K562 (cell line): Measurements from ENCODE around the gene AGO4. TPM values are rescaled to one million over a fixed set of nuclear protein-coding genes. Genes with fewer than 3 reads are reported as not detected.
A peak's percentile ranks its signal among the peaks of the same experiment; 100 is the strongest.

Source experiments
- CBFA2T2 ChIP-seq: fragments of 450-650 bp; conservative IDR thresholded peaks from 2 replicates; pipeline ENCODE4 v1.6.1; 2017; ENCODE audit warnings: mild to moderate bottlenecking
- EHMT2 ChIP-seq: fragments of 450-650 bp; IDR thresholded peaks from 2 replicates; pipeline ENCODE4 v1.6.1; 2018; ENCODE audit warnings: antibody characterized with exemption
- GTF2E2 ChIP-seq: fragments of 200-800 bp; sonication (Bioruptor generic); IDR thresholded peaks from 2 replicates; pipeline ENCODE4 v1.6.1; 2016; ENCODE audit warnings: missing genetic modification characterization, missing compliant biosample characterization
- MEIS2 ChIP-seq: fragments of 450-650 bp; IDR thresholded peaks from 2 replicates; pipeline ENCODE4 v1.6.1; 2014; ENCODE audit warnings: mild to moderate bottlenecking; ENCODE audit not compliant: partially characterized antibody
- MXI1 ChIP-seq: IDR thresholded peaks from 2 replicates; pipeline ENCODE4 v1.6.1; 2011; ENCODE audit warnings: low read depth, mild to moderate bottlenecking, improper control_type of control experiment, low read length
- MYNN ChIP-seq, 2 experiments: sonication (generic); formaldehyde crosslinking in 1 of 2; IDR thresholded peaks; 2 replicates each; pipeline versions ENCODE4 v1.5.0 to v1.6.1; 2016 to 2020; ENCODE audit warnings: antibody characterized with exemption in 1 of 2, missing genetic modification reagents in 1 of 2
- NUFIP1 ChIP-seq: fragments of 450-650 bp; IDR thresholded peaks from 2 replicates; pipeline ENCODE4 v1.6.1; 2018; ENCODE audit not compliant: partially characterized antibody
- REST ChIP-seq, 2 experiments: fragments of 450-650 bp; formaldehyde crosslinking in 1 of 2; IDR thresholded peaks; 2 replicates each; pipeline versions ENCODE4 v1.4.0 to v1.6.1; 2014 to 2020; ENCODE audit warnings: mild to moderate bottlenecking in 2 of 2, borderline replicate concordance in 1 of 2, low read depth in 1 of 2
- TAL1 ChIP-seq: fragments of 450-650 bp; IDR thresholded peaks from 2 replicates; pipeline ENCODE4 v1.6.1; 2016; ENCODE audit warnings: mild to moderate bottlenecking
- U2AF1 ChIP-seq: fragments of 200-400 bp; formaldehyde crosslinking; optimal IDR thresholded peaks from 2 replicates; pipeline ENCODE3; 2017; ENCODE audit warnings: mild to moderate bottlenecking, low read depth, low read length, moderate library complexity
- ZC3H4 ChIP-seq: sonication (generic); formaldehyde crosslinking; IDR thresholded peaks from 2 replicates; pipeline ENCODE4 v1.9.0; 2021; ENCODE audit warnings: missing genetic modification reagents, borderline replicate concordance
- polyA plus RNA-seq, 8 experiments: library from polyadenylated mRNA; depleted of rRNA in 4 of 8; stranded (reverse) in 5 of 8; unstranded in 3 of 8; fragments of >200 nt; fragmentation: Nextera tagmentation in 2 of 8; fragmentation: Illumina TruSeq in 1 of 8; extraction: Ambion mirVana in 2 of 8; extraction: Trizol in 1 of 8; gene quantifications; 2 replicates each; pipeline versions ENCODE4 v1.2.1 to v1.2.3, GENCODE V29; 2011 to 2014; ENCODE audit warnings: inconsistent platforms in 1 of 8, missing spikeins in 1 of 8
- total RNA-seq, 7 experiments: library from RNA; depleted of rRNA in 6 of 7; stranded (reverse); fragments of >200 nt in 6 of 7; fragmentation: Illumina TruSeq in 2 of 7; extraction: Trizol in 2 of 7; gene quantifications; 2 replicates each; pipeline versions ENCODE4 v1.2.1 to v1.2.3, GENCODE V29; 2011 to 2021; ENCODE audit warnings: low replicate concordance in 1 of 7
- TF ChIP-seq, protein P1 (sequence below): fragments of 200-800 bp; sonication (Bioruptor generic); IDR thresholded peaks from 2 replicates; pipeline ENCODE4 v1.6.1; 2017; ENCODE audit warnings: missing genetic modification characterization, missing compliant biosample characterization
- TF ChIP-seq, protein P2 (sequence below): fragments of 250-450 bp; sonication (Bioruptor Pico); IDR thresholded peaks from 2 replicates; pipeline ENCODE4 v1.4.0; 2020; ENCODE audit warnings: mild to moderate bottlenecking, moderate library complexity
- TF ChIP-seq, protein P3 (sequence below): sonication (generic); IDR thresholded peaks from 2 replicates; pipeline ENCODE4 v1.6.1; 2016

The AGO4 gene
- total and polyA plus RNA-seq, 9 of the 15 experiments (the other 6 are each of a cell fraction or from before 2014, with no cell fraction given) = 1.3 to 10.5 (median 6.5) TPM

- TF ChIP-seq REST (IDR thresholded peaks at IDR 0.05; ENCODE audit: borderline replicate concordance) (peak; percentile 80), REST (CRISPR knock-in tag; IDR thresholded peaks at IDR 0.05; ENCODE audit: low read depth) (0 out of 2 replicates have a peak, but pooled peaks have one; percentile 79), ZC3H4 (CRISPR knock-in tag) (no peak), CBFA2T2 (0 out of 2 replicates have a peak, but pooled peaks have one; percentile 3), NUFIP1 (no peak), EHMT2 (peak; percentile 33; the same call in 1 of the 2 replicates), MXI1 (no peak), GTF2E2 (tag) (no peak), MEIS2 (peak; percentile 85), U2AF1 (no peak), MYNN (IDR thresholded peaks at IDR 0.05) (0 out of 2 replicates have a peak, but pooled peaks have one; percentile 47), MYNN (CRISPR knock-in tag; IDR thresholded peaks at IDR 0.05) (no peak), TAL1 (no peak)
- TF ChIP-seq, protein P1, sequence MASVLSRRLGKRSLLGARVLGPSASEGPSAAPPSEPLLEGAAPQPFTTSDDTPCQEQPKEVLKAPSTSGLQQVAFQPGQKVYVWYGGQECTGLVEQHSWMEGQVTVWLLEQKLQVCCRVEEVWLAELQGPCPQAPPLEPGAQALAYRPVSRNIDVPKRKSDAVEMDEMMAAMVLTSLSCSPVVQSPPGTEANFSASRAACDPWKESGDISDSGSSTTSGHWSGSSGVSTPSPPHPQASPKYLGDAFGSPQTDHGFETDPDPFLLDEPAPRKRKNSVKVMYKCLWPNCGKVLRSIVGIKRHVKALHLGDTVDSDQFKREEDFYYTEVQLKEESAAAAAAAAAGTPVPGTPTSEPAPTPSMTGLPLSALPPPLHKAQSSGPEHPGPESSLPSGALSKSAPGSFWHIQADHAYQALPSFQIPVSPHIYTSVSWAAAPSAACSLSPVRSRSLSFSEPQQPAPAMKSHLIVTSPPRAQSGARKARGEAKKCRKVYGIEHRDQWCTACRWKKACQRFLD (CRISPR knock-in tag) = no peak
- TF ChIP-seq, protein P2, sequence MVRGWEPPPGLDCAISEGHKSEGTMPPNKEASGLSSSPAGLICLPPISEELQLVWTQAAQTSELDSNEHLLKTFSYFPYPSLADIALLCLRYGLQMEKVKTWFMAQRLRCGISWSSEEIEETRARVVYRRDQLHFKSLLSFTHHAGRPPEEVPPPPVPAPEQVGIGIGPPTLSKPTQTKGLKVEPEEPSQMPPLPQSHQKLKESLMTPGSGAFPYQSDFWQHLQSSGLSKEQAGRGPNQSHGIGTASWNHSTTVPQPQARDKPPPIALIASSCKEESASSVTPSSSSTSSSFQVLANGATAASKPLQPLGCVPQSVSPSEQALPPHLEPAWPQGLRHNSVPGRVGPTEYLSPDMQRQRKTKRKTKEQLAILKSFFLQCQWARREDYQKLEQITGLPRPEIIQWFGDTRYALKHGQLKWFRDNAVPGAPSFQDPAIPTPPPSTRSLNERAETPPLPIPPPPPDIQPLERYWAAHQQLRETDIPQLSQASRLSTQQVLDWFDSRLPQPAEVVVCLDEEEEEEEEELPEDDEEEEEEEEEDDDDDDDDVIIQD = 0 out of 2 replicates have a peak, but pooled peaks have one; percentile 46
- TF ChIP-seq, protein P3, sequence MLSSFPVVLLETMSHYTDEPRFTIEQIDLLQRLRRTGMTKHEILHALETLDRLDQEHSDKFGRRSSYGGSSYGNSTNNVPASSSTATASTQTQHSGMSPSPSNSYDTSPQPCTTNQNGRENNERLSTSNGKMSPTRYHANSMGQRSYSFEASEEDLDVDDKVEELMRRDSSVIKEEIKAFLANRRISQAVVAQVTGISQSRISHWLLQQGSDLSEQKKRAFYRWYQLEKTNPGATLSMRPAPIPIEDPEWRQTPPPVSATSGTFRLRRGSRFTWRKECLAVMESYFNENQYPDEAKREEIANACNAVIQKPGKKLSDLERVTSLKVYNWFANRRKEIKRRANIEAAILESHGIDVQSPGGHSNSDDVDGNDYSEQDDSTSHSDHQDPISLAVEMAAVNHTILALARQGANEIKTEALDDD = no peak
Observed at GRCh38 chr1:35882945-35883634, 75.3 kb downstream of the AGO4 start, which contains the start of gene AGO1 (continued).
